GM12878 (cell line): ENCODE measurements around the gene IL1B. TPM values are rescaled to one million over a fixed set of nuclear protein-coding genes. Genes with fewer than 3 reads are reported as not detected.
A peak's percentile ranks its signal among the peaks of the same experiment; 100 is the strongest.

Experiments used
- BMI1 ChIP-seq: fragments of 450-650 bp; IDR thresholded peaks from 2 replicates; pipeline ENCODE4 v1.6.1; 2016; ENCODE audit warnings: mild to moderate bottlenecking, moderate library complexity, borderline replicate concordance
- CBX3 ChIP-seq: fragments of 200-600 bp; sonication (generic); IDR thresholded peaks from 2 replicates; pipeline ENCODE4 v1.6.1; 2016; ENCODE audit warnings: low read depth, borderline replicate concordance
- EED ChIP-seq: sonication (generic); IDR thresholded peaks from 2 replicates; pipeline ENCODE4 v1.6.1; 2016; ENCODE audit warnings: antibody characterized with exemption, low read depth
- FOXK2 ChIP-seq: fragments of 450-650 bp; IDR thresholded peaks from 2 replicates; pipeline ENCODE4 v1.6.1; 2017; ENCODE audit warnings: mild to moderate bottlenecking, moderate library complexity
- GABPA ChIP-seq: IDR thresholded peaks from 2 replicates; pipeline ENCODE4 v1.6.1; 2014; ENCODE audit warnings: antibody characterized with exemption, low read depth, mild to moderate bottlenecking, inconsistent platforms
- KAT2A ChIP-seq: conservative IDR thresholded peaks from 2 replicates; pipeline ENCODE4 v1.6.1; 2011; ENCODE audit warnings: low read depth, low read length; ENCODE audit not compliant: control insufficient read depth
- LARP7 ChIP-seq: fragments of 450-650 bp; IDR thresholded peaks from 2 replicates; pipeline ENCODE4 v1.6.1; 2017; ENCODE audit warnings: mild to moderate bottlenecking
- MXI1 ChIP-seq: fragments of 150-350 bp; IDR thresholded peaks from 2 replicates; pipeline ENCODE4 v1.6.1; 2011; ENCODE audit warnings: low read depth, mild to moderate bottlenecking, inconsistent platforms, low read length, improper control_type of control experiment
- RAD21 ChIP-seq: IDR thresholded peaks from 2 replicates; pipeline ENCODE4 v1.6.1; 2011; ENCODE audit warnings: mild to moderate bottlenecking, low read depth, low read length, moderate library complexity; ENCODE audit not compliant: insufficient read depth
- RBBP5 ChIP-seq: fragments of 200-600 bp; sonication (generic); conservative IDR thresholded peaks from 2 replicates; pipeline ENCODE4 v1.6.1; 2016
- SRF ChIP-seq, 2 experiments: IDR thresholded peaks; 2 replicates each; pipeline ENCODE4 v1.6.1; 2011; ENCODE audit warnings: low read depth in 2 of 2, low read length in 2 of 2, mild to moderate bottlenecking in 1 of 2, moderate library complexity in 1 of 2
- TCF3 ChIP-seq: IDR thresholded peaks from 2 replicates; pipeline ENCODE4 v1.6.1; 2012; ENCODE audit warnings: low read depth, mild to moderate bottlenecking, low read length, borderline replicate concordance; ENCODE audit not compliant: insufficient read depth
- polyA plus RNA-seq, 11 experiments: library from polyadenylated mRNA; depleted of rRNA in 4 of 11; unstranded in 6 of 11; stranded (reverse) in 5 of 11; fragments of >200 nt; fragmentation: Nextera tagmentation in 4 of 11; fragmentation: Illumina TruSeq in 1 of 11; extraction: Ambion mirVana in 4 of 11; extraction: Trizol in 1 of 11; gene quantifications; 1 replicate in 1 of 11; 2 replicates in 10 of 11; pipeline versions ENCODE4 v1.2.1 to v1.2.3, GENCODE V29; 2011 to 2016; ENCODE audit warnings: inconsistent platforms in 2 of 11, missing spikeins in 2 of 11, low read depth in 1 of 11
- total RNA-seq, 4 experiments: library from RNA; depleted of rRNA in 3 of 4; stranded (reverse); fragments of >200 nt in 3 of 4; fragmentation: Illumina TruSeq in 1 of 4; extraction: Trizol in 1 of 4; gene quantifications; 2 replicates each; pipeline versions ENCODE4 v1.2.1 to v1.2.3, GENCODE V29; 2013 to 2021
- TF ChIP-seq, protein P1 (sequence below): fragments of 450-650 bp; IDR thresholded peaks from 2 replicates; pipeline ENCODE4 v1.6.1; 2018; ENCODE audit warnings: borderline replicate concordance, mild to moderate bottlenecking; ENCODE audit not compliant: partially characterized antibody
- TF ChIP-seq, protein P2 (sequence below): fragments of 450-650 bp; conservative IDR thresholded peaks from 2 replicates; pipeline ENCODE4 v1.6.1; 2017; ENCODE audit warnings: mild to moderate bottlenecking, moderate library complexity
- TF ChIP-seq, protein P3 (sequence below): fragments of 450-650 bp; IDR thresholded peaks from 2 replicates; pipeline ENCODE4 v1.6.1; 2017; ENCODE audit warnings: mild to moderate bottlenecking, moderate library complexity
- TF ChIP-seq, protein P4 (sequence below): IDR thresholded peaks from 2 replicates; pipeline ENCODE4 v1.6.1; 2011; ENCODE audit warnings: mild to moderate bottlenecking, low read depth, low read length, moderate library complexity; ENCODE audit not compliant: insufficient replicate concordance
- TF ChIP-seq, protein P5 (sequence below): fragments of 450-650 bp; IDR thresholded peaks from 2 replicates; pipeline ENCODE4 v1.6.1; 2016; ENCODE audit warnings: mild to moderate bottlenecking

IL1B gene
- total and polyA plus RNA-seq, 10 of the 15 experiments (the other 5 are each of a cell fraction or from before 2014, with no cell fraction given): 0.20 to 1.6 (median 0.84) TPM

DNA sequence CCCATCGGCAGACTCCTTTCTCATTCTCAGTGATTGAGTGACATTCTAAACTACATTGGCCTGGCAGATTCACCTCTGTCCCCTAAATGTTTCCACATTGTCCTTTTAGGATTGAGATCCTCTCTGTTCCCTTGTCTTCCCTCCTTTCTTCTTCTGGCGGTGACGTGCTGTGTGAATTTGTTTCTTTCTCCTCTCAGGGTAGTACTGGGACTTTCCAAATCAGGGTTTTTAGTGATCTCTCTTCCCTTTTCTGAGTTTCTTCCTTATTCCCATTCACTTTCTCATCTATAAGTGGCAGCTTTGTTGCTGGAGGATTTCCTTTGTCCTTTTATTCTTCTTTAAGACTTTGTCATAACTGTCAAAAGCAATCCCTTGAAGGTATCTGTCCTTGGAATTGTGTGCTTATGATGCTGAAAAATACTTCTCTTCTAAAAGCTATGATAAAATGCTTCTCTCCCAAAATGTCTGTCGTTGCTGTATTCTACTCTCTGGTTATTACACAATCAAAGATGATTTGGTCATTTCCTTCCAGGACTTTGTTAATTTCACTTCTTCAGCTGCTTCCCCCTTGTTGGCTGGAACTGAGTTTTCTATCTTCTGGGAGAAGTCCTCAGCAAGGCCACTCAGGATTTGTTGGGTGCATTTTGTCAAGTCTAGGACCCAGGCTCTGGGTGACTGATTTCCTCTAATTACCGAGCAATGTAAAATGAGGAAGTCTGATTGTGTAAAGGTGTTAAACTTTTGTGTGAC lies 4.9 kb upstream of the IL1B start (continued):
- TF ChIP-seq GABPA (0 out of 2 replicates have a peak, but pooled peaks have one; percentile 8), EED (peak; percentile 73), MXI1 (no peak), SRF (IDR thresholded peaks at IDR 0.05; ENCODE audit: low read depth in 2 of 2, low read length in 2 of 2) (no peak), CBX3 (no peak), KAT2A (no peak), TCF3 (no peak), FOXK2 (no peak), RAD21 (no peak), RBBP5 (no peak), BMI1 (0 out of 2 replicates have a peak, but pooled peaks have one; percentile 14), LARP7 (no peak)
- TF ChIP-seq, protein P1, sequence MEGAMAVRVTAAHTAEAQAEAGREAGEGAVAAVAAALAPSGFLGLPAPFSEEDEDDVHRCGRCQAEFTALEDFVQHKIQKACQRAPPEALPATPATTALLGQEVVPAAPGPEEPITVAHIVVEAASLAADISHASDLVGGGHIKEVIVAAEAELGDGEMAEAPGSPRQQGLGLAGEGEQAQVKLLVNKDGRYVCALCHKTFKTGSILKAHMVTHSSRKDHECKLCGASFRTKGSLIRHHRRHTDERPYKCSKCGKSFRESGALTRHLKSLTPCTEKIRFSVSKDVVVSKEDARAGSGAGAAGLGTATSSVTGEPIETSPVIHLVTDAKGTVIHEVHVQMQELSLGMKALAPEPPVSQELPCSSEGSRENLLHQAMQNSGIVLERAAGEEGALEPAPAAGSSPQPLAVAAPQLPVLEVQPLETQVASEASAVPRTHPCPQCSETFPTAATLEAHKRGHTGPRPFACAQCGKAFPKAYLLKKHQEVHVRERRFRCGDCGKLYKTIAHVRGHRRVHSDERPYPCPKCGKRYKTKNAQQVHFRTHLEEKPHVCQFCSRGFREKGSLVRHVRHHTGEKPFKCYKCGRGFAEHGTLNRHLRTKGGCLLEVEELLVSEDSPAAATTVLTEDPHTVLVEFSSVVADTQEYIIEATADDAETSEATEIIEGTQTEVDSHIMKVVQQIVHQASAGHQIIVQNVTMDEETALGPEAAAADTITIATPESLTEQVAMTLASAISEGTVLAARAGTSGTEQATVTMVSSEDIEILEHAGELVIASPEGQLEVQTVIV: no peak
- TF ChIP-seq, protein P2, sequence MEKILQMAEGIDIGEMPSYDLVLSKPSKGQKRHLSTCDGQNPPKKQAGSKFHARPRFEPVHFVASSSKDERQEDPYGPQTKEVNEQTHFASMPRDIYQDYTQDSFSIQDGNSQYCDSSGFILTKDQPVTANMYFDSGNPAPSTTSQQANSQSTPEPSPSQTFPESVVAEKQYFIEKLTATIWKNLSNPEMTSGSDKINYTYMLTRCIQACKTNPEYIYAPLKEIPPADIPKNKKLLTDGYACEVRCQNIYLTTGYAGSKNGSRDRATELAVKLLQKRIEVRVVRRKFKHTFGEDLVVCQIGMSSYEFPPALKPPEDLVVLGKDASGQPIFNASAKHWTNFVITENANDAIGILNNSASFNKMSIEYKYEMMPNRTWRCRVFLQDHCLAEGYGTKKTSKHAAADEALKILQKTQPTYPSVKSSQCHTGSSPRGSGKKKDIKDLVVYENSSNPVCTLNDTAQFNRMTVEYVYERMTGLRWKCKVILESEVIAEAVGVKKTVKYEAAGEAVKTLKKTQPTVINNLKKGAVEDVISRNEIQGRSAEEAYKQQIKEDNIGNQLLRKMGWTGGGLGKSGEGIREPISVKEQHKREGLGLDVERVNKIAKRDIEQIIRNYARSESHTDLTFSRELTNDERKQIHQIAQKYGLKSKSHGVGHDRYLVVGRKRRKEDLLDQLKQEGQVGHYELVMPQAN: no peak
- TF ChIP-seq, protein P3, sequence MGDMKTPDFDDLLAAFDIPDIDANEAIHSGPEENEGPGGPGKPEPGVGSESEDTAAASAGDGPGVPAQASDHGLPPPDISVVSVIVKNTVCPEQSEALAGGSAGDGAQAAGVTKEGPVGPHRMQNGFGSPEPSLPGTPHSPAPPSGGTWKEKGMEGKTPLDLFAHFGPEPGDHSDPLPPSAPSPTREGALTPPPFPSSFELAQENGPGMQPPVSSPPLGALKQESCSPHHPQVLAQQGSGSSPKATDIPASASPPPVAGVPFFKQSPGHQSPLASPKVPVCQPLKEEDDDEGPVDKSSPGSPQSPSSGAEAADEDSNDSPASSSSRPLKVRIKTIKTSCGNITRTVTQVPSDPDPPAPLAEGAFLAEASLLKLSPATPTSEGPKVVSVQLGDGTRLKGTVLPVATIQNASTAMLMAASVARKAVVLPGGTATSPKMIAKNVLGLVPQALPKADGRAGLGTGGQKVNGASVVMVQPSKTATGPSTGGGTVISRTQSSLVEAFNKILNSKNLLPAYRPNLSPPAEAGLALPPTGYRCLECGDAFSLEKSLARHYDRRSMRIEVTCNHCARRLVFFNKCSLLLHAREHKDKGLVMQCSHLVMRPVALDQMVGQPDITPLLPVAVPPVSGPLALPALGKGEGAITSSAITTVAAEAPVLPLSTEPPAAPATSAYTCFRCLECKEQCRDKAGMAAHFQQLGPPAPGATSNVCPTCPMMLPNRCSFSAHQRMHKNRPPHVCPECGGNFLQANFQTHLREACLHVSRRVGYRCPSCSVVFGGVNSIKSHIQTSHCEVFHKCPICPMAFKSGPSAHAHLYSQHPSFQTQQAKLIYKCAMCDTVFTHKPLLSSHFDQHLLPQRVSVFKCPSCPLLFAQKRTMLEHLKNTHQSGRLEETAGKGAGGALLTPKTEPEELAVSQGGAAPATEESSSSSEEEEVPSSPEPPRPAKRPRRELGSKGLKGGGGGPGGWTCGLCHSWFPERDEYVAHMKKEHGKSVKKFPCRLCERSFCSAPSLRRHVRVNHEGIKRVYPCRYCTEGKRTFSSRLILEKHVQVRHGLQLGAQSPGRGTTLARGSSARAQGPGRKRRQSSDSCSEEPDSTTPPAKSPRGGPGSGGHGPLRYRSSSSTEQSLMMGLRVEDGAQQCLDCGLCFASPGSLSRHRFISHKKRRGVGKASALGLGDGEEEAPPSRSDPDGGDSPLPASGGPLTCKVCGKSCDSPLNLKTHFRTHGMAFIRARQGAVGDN: no peak
- TF ChIP-seq, protein P4, sequence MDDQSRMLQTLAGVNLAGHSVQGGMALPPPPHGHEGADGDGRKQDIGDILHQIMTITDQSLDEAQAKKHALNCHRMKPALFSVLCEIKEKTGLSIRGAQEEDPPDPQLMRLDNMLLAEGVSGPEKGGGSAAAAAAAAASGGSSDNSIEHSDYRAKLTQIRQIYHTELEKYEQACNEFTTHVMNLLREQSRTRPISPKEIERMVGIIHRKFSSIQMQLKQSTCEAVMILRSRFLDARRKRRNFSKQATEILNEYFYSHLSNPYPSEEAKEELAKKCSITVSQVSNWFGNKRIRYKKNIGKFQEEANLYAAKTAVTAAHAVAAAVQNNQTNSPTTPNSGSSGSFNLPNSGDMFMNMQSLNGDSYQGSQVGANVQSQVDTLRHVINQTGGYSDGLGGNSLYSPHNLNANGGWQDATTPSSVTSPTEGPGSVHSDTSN: no peak
- TF ChIP-seq, protein P5, sequence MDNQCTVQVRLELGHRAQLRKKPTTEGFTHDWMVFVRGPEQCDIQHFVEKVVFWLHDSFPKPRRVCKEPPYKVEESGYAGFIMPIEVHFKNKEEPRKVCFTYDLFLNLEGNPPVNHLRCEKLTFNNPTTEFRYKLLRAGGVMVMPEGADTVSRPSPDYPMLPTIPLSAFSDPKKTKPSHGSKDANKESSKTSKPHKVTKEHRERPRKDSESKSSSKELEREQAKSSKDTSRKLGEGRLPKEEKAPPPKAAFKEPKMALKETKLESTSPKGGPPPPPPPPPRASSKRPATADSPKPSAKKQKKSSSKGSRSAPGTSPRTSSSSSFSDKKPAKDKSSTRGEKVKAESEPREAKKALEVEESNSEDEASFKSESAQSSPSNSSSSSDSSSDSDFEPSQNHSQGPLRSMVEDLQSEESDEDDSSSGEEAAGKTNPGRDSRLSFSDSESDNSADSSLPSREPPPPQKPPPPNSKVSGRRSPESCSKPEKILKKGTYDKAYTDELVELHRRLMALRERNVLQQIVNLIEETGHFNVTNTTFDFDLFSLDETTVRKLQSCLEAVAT: no peak
